Lower leg skin (tissue), 3 donors: Measurements from ENCODE around the gene RNU1-4.
"Not testable (repeated sequence)": the region's sequence is repeated elsewhere in the genome, so short reads cannot be mapped to it uniquely, and the experiment has no call there.

Source experiments
- CTCF ChIP-seq, 3 donors: fragments of 450-650 bp; IDR thresholded peaks; one replicate each; pipeline ENCODE4 v1.5.1; 2016; ENCODE audit warnings: antibody characterized with exemption in 3 of 3, mild to moderate bottlenecking in 3 of 3, moderate library complexity in 2 of 3
- POLR2A ChIP-seq, 2 donors: fragments of 450-650 bp; IDR thresholded peaks; one replicate each; pipeline ENCODE4 v1.6.1; 2016 to 2017; ENCODE audit warnings: antibody characterized with exemption in 2 of 2, mild to moderate bottlenecking in 1 of 2, moderate library complexity in 1 of 2

GRCh38 chr1:16760801-16761200 is 20.5 kb downstream of the RNU1-4 start:
- TF ChIP-seq CTCF, POLR2A (IDR thresholded peaks at IDR 0.05): not testable (repeated sequence)
